Ishikawa (cell line): ENCODE measurements around the gene ETV6.

Experiments used
- CEBPB ChIP-seq: IDR thresholded peaks from 2 replicates; pipeline ENCODE4 v1.6.1; 2012
- CREB1 ChIP-seq: IDR thresholded peaks from 2 replicates; pipeline ENCODE4 v1.6.1; 2012; ENCODE audit warnings: low read depth
- EGR1 ChIP-seq: IDR thresholded peaks from 2 replicates; pipeline ENCODE4 v1.6.1; 2012
- EP300 ChIP-seq: IDR thresholded peaks from 2 replicates; pipeline ENCODE4 v1.6.1; 2012; ENCODE audit warnings: borderline replicate concordance
- FOXM1 ChIP-seq: IDR thresholded peaks from 2 replicates; pipeline ENCODE4 v1.6.1; 2012; ENCODE audit warnings: low read depth, borderline replicate concordance
- TAF1 ChIP-seq: IDR thresholded peaks from 2 replicates; pipeline ENCODE4 v1.6.1; 2012; ENCODE audit warnings: low read depth, mild to moderate bottlenecking
- TEAD4 ChIP-seq: IDR thresholded peaks from 2 replicates; pipeline ENCODE4 v1.6.1; 2012
- YY1 ChIP-seq: IDR thresholded peaks from 2 replicates; pipeline ENCODE4 v1.6.1; 2012; ENCODE audit warnings: low read depth
- ZBTB7A ChIP-seq: IDR thresholded peaks from 2 replicates; pipeline ENCODE4 v1.6.1; 2012; ENCODE audit warnings: low read depth
- TF ChIP-seq, protein P1 (sequence below): IDR thresholded peaks from 2 replicates; pipeline ENCODE4 v1.6.1; 2012
- TF ChIP-seq, protein P2 (sequence below): IDR thresholded peaks from 2 replicates; pipeline ENCODE4 v1.6.1; 2012
- TF ChIP-seq, protein P3 (sequence below): IDR thresholded peaks from 2 replicates; pipeline ENCODE4 v1.6.1; 2012; ENCODE audit warnings: low read depth, mild to moderate bottlenecking

DNA sequence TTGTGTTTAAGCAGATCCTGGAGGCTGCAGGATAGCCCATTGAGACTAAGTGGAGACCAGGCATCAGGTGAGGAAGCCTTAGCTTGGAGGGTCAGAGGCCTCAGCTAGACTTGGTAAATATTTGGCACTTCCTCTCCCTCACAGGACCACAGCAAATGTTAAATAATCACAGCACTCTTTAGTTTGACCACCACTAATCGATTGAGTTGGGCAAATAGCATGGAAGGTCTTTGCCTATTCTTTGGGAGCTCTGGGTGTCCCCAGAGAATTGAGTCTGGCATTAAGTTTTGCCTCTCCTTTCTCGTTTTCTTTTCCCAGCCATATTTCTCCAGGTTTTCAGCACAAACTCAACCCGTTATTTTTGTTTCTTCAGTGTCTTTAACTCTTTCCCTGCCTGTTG lies 61.4 kb downstream of the ETV6 start:
- TF ChIP-seq YY1 (no peak), CEBPB (no peak), EP300 (no peak), CREB1 (no peak), TAF1 (no peak), ZBTB7A (no peak), EGR1 (no peak), FOXM1 (no peak), TEAD4 (no peak)
- TF ChIP-seq, protein P1, sequence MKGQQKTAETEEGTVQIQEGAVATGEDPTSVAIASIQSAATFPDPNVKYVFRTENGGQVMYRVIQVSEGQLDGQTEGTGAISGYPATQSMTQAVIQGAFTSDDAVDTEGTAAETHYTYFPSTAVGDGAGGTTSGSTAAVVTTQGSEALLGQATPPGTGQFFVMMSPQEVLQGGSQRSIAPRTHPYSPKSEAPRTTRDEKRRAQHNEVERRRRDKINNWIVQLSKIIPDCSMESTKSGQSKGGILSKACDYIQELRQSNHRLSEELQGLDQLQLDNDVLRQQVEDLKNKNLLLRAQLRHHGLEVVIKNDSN = no peak
- TF ChIP-seq, protein P2, sequence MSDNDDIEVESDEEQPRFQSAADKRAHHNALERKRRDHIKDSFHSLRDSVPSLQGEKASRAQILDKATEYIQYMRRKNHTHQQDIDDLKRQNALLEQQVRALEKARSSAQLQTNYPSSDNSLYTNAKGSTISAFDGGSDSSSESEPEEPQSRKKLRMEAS = no peak
- TF ChIP-seq, protein P3, sequence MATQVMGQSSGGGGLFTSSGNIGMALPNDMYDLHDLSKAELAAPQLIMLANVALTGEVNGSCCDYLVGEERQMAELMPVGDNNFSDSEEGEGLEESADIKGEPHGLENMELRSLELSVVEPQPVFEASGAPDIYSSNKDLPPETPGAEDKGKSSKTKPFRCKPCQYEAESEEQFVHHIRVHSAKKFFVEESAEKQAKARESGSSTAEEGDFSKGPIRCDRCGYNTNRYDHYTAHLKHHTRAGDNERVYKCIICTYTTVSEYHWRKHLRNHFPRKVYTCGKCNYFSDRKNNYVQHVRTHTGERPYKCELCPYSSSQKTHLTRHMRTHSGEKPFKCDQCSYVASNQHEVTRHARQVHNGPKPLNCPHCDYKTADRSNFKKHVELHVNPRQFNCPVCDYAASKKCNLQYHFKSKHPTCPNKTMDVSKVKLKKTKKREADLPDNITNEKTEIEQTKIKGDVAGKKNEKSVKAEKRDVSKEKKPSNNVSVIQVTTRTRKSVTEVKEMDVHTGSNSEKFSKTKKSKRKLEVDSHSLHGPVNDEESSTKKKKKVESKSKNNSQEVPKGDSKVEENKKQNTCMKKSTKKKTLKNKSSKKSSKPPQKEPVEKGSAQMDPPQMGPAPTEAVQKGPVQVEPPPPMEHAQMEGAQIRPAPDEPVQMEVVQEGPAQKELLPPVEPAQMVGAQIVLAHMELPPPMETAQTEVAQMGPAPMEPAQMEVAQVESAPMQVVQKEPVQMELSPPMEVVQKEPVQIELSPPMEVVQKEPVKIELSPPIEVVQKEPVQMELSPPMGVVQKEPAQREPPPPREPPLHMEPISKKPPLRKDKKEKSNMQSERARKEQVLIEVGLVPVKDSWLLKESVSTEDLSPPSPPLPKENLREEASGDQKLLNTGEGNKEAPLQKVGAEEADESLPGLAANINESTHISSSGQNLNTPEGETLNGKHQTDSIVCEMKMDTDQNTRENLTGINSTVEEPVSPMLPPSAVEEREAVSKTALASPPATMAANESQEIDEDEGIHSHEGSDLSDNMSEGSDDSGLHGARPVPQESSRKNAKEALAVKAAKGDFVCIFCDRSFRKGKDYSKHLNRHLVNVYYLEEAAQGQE = no peak
